Pons (tissue), 1 donor: ENCODE data around the gene OR6C76.

ENCODE experiments used
- DNase-seq: peaks from one replicate; pipeline ENCODE4 v3.0.0-alpha.2; 2016; ENCODE audit warnings: low spot score

OR6C76 gene

DNA sequence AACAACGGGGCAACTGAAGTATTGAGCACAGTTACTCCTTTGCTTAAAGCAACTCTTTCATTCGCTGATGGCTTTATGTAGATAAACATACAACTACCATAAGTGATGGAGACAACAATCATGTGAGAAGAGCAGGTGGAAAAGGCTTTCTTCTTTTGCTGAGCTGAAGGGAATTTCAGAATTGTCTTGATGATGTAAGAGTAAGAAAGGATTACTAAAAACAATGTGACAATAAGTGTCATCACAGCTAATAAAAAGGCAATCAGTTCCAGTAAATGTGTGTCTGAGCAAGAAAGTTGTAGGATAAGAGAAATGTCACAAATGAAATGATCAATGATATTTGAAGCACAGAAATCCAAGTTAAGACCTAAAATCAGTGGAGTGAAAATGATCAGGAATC, 43.2 kb downstream of the OR6C76 start:
- DNase-seq: no peak

DNA sequence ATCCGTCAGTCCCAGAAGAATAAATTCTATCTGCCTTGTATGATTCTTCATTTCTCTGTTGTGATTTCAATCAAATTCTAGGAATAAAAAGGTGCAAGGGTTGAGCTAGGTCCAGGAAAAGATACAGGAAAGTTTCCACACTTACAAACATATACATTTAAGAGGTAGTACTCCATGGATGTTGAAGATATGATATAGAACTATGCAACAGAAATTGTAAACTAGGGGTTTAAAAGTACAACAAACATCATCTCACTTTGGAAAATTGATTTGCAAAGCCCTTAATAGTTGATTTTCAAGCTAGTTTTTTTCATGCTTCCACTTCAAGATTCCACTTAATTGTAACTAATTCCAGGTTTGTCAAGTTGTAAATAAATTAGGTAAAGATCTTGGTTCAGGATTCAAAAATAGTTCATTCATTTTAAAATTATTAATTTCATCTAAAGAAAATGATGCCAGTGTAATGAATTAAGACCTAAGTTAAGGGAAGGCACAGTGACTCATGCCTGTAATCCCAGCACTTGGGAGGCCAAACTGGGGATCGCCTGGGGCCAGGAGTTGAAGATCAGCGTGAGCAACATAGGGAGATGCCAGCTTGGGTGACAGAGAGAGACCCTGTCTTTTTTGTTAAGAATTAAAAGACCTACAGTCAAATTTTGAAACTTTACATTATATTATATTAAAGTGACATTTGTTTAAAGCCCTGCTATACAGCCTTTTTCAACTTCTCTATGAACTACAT, 44.2 kb downstream of the OR6C76 start, which contains the start of gene OR6C70:
TSS of gene OR6C70 (minus strand) at position 51 of the 742 bp plus-strand sequence. CDS start at position 51, 0 bp downstream.
- DNase-seq: no peak

DNA sequence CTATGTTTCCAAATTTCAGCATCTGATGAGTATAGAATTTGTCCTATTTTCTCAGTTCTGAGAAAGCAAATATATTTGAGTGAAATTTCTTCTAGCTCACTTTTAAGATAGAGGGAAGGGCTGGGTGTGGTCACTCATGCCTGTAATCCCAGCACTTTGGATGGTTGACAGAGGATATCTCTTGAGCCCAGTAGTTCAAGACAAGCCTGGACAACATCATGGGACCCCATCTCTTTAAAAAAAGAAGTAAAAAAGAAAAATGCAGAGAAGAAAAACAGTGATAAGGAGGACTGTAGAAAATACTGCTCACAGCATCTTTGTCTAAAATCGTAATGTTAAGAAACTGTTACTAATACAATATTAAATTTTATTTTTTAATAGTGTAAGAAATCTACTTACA, 46.2 kb downstream of the OR6C76 start:
- no peak for DNase-seq
